Hepatocyte (in vitro differentiated cells): ENCODE data around the gene ZNF438. TPM values are rescaled to one million over a fixed set of nuclear protein-coding genes. Genes with fewer than 3 reads are reported as not detected.
"Not testable (repeated sequence)": the region's sequence is repeated elsewhere in the genome, so short reads cannot be mapped to it uniquely, and the experiment has no call there.

ENCODE experiments used
- DNase-seq: peaks from one replicate; pipeline ENCODE4 v3.0.0-alpha.2; 2016; ENCODE audit warnings: low spot score
- H2AFZ ChIP-seq: fragments of 200-600 bp; sonication (generic); 2 replicates; pipeline ENCODE4 v1.6.0; 2016; ENCODE audit warnings: antibody characterized with exemption, mild to moderate bottlenecking
- H3K27ac ChIP-seq: fragments of 200-600 bp; sonication (generic); 2 replicates; pipeline ENCODE4 v1.5.1; 2016; ENCODE audit warnings: mild to moderate bottlenecking
- H3K27me3 ChIP-seq: fragments of 200-600 bp; sonication (generic); 2 replicates; pipeline ENCODE4 v1.6.1; 2016
- H3K36me3 ChIP-seq: fragments of 200-600 bp; sonication (generic); replicated peaks from 2 replicates; pipeline ENCODE4 v1.5.1; 2016; ENCODE audit warnings: low read depth; ENCODE audit not compliant: insufficient read depth
- H3K4me1 ChIP-seq: fragments of 200-600 bp; sonication (generic); 2 replicates; pipeline ENCODE4 v1.5.1; 2016; ENCODE audit warnings: mild to moderate bottlenecking, moderate library complexity; ENCODE audit not compliant: insufficient read depth
- H3K4me2 ChIP-seq: fragments of 200-600 bp; sonication (generic); 2 replicates; pipeline ENCODE4 v1.6.0; 2016
- H3K4me3 ChIP-seq: fragments of 200-600 bp; sonication (generic); 2 replicates; pipeline ENCODE4 v1.5.1; 2016; ENCODE audit warnings: mild to moderate bottlenecking
- H3K79me2 ChIP-seq: fragments of 200-600 bp; sonication (generic); 2 replicates; pipeline ENCODE4 v1.6.0; 2017; ENCODE audit warnings: mild to moderate bottlenecking
- H3K9me2 ChIP-seq: fragments of 200-600 bp; sonication (generic); replicated peaks from 2 replicates; pipeline ENCODE4 v1.6.0; 2017; ENCODE audit warnings: mild to moderate bottlenecking; ENCODE audit not compliant: insufficient read depth
- H3K9me3 ChIP-seq: fragments of 200-600 bp; sonication (generic); 2 replicates; pipeline ENCODE4 v1.5.1; 2016; ENCODE audit warnings: low read depth, mild to moderate bottlenecking
- H4K20me1 ChIP-seq: fragments of 200-600 bp; sonication (generic); 2 replicates; pipeline ENCODE4 v1.6.0; 2016; ENCODE audit warnings: mild to moderate bottlenecking; ENCODE audit not compliant: insufficient read depth, poor library complexity, severe bottlenecking
- EZH2 ChIP-seq: fragments of 200-600 bp; sonication (generic); IDR thresholded peaks from 2 replicates; pipeline ENCODE4 v1.6.1; 2016; ENCODE audit warnings: antibody characterized with exemption, mild to moderate bottlenecking, borderline replicate concordance
- EZH2phosphoT487 ChIP-seq: fragments of 200-600 bp; sonication (generic); IDR thresholded peaks from one replicate; pipeline ENCODE4 v1.6.1; 2018; ENCODE audit warnings: antibody characterized with exemption, mild to moderate bottlenecking, low read depth, moderate library complexity; ENCODE audit not compliant: unreplicated experiment, severe bottlenecking
- WGBS: methylation state at CpG from one replicate; pipeline ENCODE4 v1.1.6; 2016; ENCODE audit warnings: low lambda C conversion rate; ENCODE audit errors: missing lambda C conversion rate; 5-methylcytosine and 5-hydroxymethylcytosine counted together
- polyA plus RNA-seq: library from polyadenylated mRNA; unstranded; fragments of >200 nt; fragmentation: Nextera tagmentation; extraction: Ambion mirVana; gene quantifications from 2 replicates; pipeline ENCODE4 v1.2.1, GENCODE V29; 2016
- total RNA-seq: library from RNA; depleted of rRNA; stranded (reverse); fragments of >200 nt; gene quantifications from 2 replicates; pipeline ENCODE4 v1.2.3, GENCODE V29; 2014
- TF ChIP-seq, protein P1 (sequence below): fragments of 200-600 bp; sonication (generic); IDR thresholded peaks from 2 replicates; pipeline ENCODE4 v1.5.1; 2016; ENCODE audit warnings: antibody characterized with exemption, mild to moderate bottlenecking; ENCODE audit not compliant: poor library complexity

ZNF438 gene
- total and polyA plus RNA-seq, 2 experiments from 2014 or later = 2.3 to 5.0 TPM

DNA sequence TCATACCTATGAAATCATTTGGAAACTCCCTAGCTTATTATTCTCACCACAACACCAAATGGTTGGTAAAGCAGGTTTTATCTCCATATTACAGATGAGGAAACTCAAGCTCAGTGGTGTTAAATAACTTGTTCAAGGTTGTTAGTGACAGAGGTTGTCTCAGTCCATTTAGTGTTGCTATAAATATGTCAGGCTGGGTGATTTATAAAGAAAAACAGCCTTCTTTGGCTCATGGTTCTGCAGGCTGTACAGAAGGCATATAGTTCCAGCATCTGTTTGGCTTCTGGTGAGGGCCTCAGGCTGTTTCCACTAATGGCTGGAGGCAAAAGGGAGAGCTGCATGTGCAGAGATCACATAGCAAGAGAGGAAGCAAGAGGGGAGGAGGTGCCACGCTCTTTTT, 96.6 kb downstream of the ZNF438 start:
- DNase-seq = no peak
- no peaks in the 10 kb centered on the region for H3K4me1 ChIP-seq
- H3K27ac ChIP-seq = no peak overlapping the region
- H3K9me3 ChIP-seq = no peaks in the 10 kb centered on the region
- H3K9me2 ChIP-seq = no peaks in the 10 kb centered on the region
- no peaks in the 10 kb centered on the region for H3K36me3 ChIP-seq
- H3K4me3 ChIP-seq = no peak overlapping the region
- no peaks in the 10 kb centered on the region for H3K79me2 ChIP-seq
- H2AFZ ChIP-seq = no peak overlapping the region
- H3K4me2 ChIP-seq = no peak overlapping the region
- H4K20me1 ChIP-seq = no peaks in the 10 kb centered on the region
- TF ChIP-seq, protein P1, sequence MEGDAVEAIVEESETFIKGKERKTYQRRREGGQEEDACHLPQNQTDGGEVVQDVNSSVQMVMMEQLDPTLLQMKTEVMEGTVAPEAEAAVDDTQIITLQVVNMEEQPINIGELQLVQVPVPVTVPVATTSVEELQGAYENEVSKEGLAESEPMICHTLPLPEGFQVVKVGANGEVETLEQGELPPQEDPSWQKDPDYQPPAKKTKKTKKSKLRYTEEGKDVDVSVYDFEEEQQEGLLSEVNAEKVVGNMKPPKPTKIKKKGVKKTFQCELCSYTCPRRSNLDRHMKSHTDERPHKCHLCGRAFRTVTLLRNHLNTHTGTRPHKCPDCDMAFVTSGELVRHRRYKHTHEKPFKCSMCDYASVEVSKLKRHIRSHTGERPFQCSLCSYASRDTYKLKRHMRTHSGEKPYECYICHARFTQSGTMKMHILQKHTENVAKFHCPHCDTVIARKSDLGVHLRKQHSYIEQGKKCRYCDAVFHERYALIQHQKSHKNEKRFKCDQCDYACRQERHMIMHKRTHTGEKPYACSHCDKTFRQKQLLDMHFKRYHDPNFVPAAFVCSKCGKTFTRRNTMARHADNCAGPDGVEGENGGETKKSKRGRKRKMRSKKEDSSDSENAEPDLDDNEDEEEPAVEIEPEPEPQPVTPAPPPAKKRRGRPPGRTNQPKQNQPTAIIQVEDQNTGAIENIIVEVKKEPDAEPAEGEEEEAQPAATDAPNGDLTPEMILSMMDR = no peak
- TF ChIP-seq EZH2 (no peak), EZH2phosphoT487 (no peak)
- no peaks in the 10 kb centered on the region for H3K27me3 ChIP-seq
- WGBS = 81% methylated on average over 1 of the region's 1 CpG

DNA sequence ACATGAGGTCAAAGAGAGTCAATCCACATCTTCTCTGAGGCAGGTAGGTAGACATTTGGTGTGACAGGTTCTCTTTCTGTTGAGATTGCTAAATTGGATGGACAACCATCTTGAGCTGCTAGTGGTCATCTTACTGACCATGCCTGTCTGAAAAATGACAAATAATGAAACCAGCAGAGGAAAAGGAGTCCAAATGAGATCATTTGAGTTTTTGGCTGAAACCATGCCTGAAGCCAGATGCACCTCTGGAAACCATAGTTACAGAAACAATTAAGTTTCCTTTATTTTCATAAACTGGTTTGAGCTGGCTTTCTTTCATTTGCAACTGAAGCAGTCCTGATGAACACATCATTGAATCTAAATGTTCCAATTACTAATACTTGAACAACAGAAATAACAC, 100.6 kb downstream of the ZNF438 start:
- no peak overlapping the region for H3K27ac ChIP-seq
- no peaks in the 10 kb centered on the region for H3K79me2 ChIP-seq
- no peak for DNase-seq
- no peaks in the 10 kb centered on the region for H4K20me1 ChIP-seq
- H3K9me2 ChIP-seq = no peaks in the 10 kb centered on the region
- no peaks in the 10 kb centered on the region for H3K4me1 ChIP-seq
- no peak overlapping the region for H3K4me3 ChIP-seq
- H3K27me3 ChIP-seq = no peaks in the 10 kb centered on the region
- no peaks in the 10 kb centered on the region for H3K9me3 ChIP-seq
- TF ChIP-seq, protein P1 = no peak
- no peak for TF ChIP-seq EZH2
- TF ChIP-seq EZH2phosphoT487 = no peak
- no peaks in the 10 kb centered on the region for H3K36me3 ChIP-seq
- H2AFZ ChIP-seq = no peak overlapping the region
- H3K4me2 ChIP-seq = no peak overlapping the region

DNA sequence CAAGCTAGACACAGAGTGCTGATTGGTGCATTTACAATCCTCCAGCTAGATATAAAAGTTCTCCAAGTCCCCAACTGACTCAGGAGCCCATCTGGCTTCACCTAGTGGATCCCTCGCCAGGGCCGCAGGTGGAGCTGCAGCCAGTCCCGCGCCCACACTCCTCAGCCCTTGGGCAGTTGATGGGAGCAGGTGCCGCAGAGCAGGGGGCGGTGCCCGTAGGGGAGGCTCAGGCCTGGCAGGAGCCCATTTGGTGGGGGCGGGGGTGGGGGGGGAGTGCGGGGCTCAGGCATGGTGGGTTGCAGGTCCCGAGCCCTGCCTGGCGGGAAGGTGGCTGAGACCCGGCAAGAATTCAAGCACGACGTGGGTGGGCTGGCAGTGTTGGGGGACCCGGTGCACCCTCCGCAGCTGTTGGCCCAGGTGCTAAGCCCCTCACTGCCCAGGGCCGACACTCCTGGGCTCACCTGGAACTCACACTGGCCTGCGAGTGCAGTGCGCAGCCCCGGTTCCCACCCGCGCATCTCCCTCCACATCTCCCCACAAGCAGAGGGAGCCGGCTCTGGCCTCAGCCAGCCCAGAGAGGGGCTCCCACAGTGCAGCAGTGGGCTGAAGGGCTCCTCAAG, 101.7 kb downstream of the ZNF438 start:
- Histone ChIP-seq H2AFZ (no peak overlapping the region), H4K20me1 (no peaks in the 10 kb centered on the region), H3K36me3 (no peaks in the 10 kb centered on the region), H3K79me2 (no peaks in the 10 kb centered on the region), H3K27me3 (no peaks in the 10 kb centered on the region), H3K9me2 (no peaks in the 10 kb centered on the region), H3K27ac (no peak overlapping the region), H3K4me2 (no peak overlapping the region), H3K4me1 (no peaks in the 10 kb centered on the region), H3K9me3 (no peaks in the 10 kb centered on the region), H3K4me3 (no peak overlapping the region)
- 100% methylated on average over 17 of the region's 23 CpGs for WGBS
- DNase-seq = no peak
- no peak for TF ChIP-seq EZH2phosphoT487
- TF ChIP-seq EZH2 = no peak
- TF ChIP-seq, protein P1 = no peak

DNA sequence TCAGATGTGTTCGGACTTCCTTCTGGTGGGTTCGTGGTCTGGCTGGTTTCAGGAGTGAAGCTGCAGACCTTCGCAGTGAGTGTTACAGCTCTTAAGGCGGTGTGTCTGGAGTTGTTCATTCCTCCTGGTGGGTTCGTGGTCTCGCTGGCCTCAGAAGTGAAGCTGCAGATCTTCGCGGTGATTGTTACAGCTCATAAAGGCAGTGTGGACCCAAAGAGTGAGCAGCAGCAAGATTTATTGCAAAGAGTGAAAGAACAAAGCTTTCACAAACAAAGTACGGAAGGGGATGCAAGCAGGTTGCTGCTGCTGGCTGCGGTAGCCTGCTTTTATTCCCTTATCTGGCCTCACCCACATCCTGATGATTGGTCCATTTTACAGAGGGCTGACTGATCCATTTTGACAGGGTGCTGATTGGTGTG, 102.3 kb downstream of the ZNF438 start:
- WGBS = 91% methylated on average over 10 of the region's 10 CpGs

More for the DNA sequence above, 102.3 kb downstream of the ZNF438 start:
- not testable (repeated sequence) for H3K4me1 ChIP-seq, H3K27ac ChIP-seq, H3K4me2 ChIP-seq, H3K79me2 ChIP-seq, H3K36me3 ChIP-seq, H2AFZ ChIP-seq, DNase-seq, H3K27me3 ChIP-seq, H3K9me3 ChIP-seq, H3K4me3 ChIP-seq, H3K9me2 ChIP-seq, H4K20me1 ChIP-seq
